ENCODE results near the gene FBXL20. TPM values are rescaled to one million over a fixed set of nuclear protein-coding genes. Genes with fewer than 3 reads are reported as not detected.

The FBXL20 gene
- total and polyA plus RNA-seq, 2 of the 8 experiments (the other 6 are each of a cell fraction or from before 2014, with no cell fraction given) = 5.5 to 11.0 TPM

DNA sequence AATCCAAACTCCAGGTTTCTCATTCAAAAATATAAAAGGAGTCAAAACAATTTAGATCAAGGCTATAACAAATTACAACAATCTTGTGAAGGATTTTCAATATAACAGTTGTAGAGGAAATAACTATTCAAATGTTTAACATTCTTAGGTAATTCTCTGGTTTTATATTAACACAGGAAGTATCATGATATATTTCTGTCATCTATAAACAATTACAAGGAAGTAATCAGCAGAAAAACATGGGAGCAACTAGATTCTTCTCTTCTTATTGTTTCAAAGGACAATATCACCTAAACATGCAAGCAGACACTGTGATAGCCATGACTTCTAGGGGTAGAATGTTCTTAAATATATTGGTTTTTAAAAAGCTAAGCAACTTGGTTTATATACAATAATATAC is 49.9 kb downstream of the FBXL20 start:
- no peak for TF ChIP-seq SP2 (IDR thresholded peaks at IDR 0.05; ENCODE audit: low read length)
- no peak for TF ChIP-seq JUN (IDR thresholded peaks at IDR 0.05; ENCODE audit: low read depth, low read length)
- TF ChIP-seq POLR2AphosphoS5 (IDR thresholded peaks at IDR 0.05; ENCODE audit: low read depth, low read length) = no peak
- TF ChIP-seq SIN3A (conservative IDR thresholded peaks at IDR 0.05 in 1 of 2, IDR thresholded peaks at IDR 0.05 in 1 of 2; ENCODE audit: low read depth in 1 of 2, low read length in 2 of 2) = no peak
- TF ChIP-seq KDM5A (IDR thresholded peaks at IDR 0.05; ENCODE audit: low read length) = no peak
- no peak for TF ChIP-seq HDAC6 (IDR thresholded peaks at IDR 0.05; ENCODE audit: low read depth, low read length)

More for the DNA sequence above, 49.9 kb downstream of the FBXL20 start:
- Histone ChIP-seq H3K4me2 (ENCODE audit: insufficient read depth in 1 of 2, low read depth in 2 of 2, low read length in 2 of 2) (no peak overlapping the region), H2AFZ (ENCODE audit: low read length) (no peak overlapping the region), H3K4me3 (ENCODE audit: extremely low read depth in 1 of 4, insufficient read depth in 2 of 4, low read depth in 3 of 4, low read length in 4 of 4) (no peak overlapping the region), H3K9ac (replicated peaks in 1 of 4; ENCODE audit: extremely low read depth in 1 of 4, low read depth in 3 of 4, low read length in 3 of 4) (no peak overlapping the region), H3K56ac (replicated peaks; ENCODE audit: insufficient read length, low read depth, low read length) (no peak overlapping the region), H4K5ac (ENCODE audit: insufficient read length, low read depth, low read length) (no peak overlapping the region), H2BK15ac (ENCODE audit: low read length) (no peak overlapping the region), H3K23me2 (ENCODE audit: low read depth, low read length) (no peaks in the 10 kb centered on the region), H3K27ac (ENCODE audit: low read depth, low read length) (no peak overlapping the region), H3K36me3 (ENCODE audit: control insufficient read depth in 2 of 4, insufficient read depth in 4 of 4, low read length in 3 of 4) (no peaks in the 10 kb centered on the region), H3K18ac (ENCODE audit: extremely low read depth, low read length) (no peak overlapping the region), H3K9me3 (ENCODE audit: insufficient read depth in 2 of 2, low read depth in 1 of 2, low read length in 1 of 2) (no peaks in the 10 kb centered on the region), H3K79me2 (ENCODE audit: control insufficient read depth in 1 of 2, insufficient read depth in 2 of 2, low read length in 2 of 2) (no peaks in the 10 kb centered on the region), H3K23ac (ENCODE audit: insufficient read length) (no peak overlapping the region), H3K14ac (ENCODE audit: insufficient read length) (no peak overlapping the region), H2BK12ac (ENCODE audit: low read depth, low read length) (no peak overlapping the region), H2BK20ac (ENCODE audit: low read length) (no peak overlapping the region), H4K20me1 (replicated peaks in 1 of 2; ENCODE audit: control insufficient read depth in 1 of 2, insufficient read depth in 2 of 2, low read length in 2 of 2) (no peaks in the 10 kb centered on the region), H4K8ac (ENCODE audit: extremely low read depth, insufficient read depth, low read length) (no peak overlapping the region), H3K4ac (replicated peaks; ENCODE audit: insufficient read length, low read depth, low read length) (no peak overlapping the region), H3K4me1 (replicated peaks in 1 of 4; ENCODE audit: control insufficient read depth in 3 of 4, insufficient read depth in 4 of 4, low read length in 3 of 4) (no peaks in the 10 kb centered on the region), H4K91ac (replicated peaks; ENCODE audit: insufficient read length, low read length) (no peak overlapping the region), H2BK5ac (ENCODE audit: low read depth, low read length) (no peak overlapping the region), H2BK120ac (replicated peaks; ENCODE audit: low read depth, low read length) (no peak overlapping the region), H3K27me3 (replicated peaks in 1 of 4; ENCODE audit: control insufficient read depth in 3 of 4, extremely low read depth in 1 of 4, insufficient read depth in 3 of 4, low read length in 3 of 4) (no peaks in the 10 kb centered on the region), H2AK5ac (ENCODE audit: low read depth, low read length) (no peak overlapping the region), H3K79me1 (ENCODE audit: low read depth, low read length) (no peaks in the 10 kb centered on the region)
- ChIA-PET POLR2A (ENCODE audit: partially characterized antibody) (no interaction called here), CTCF (ENCODE audit: partially characterized antibody) (interaction anchor here (1.3 to 1.5 kb wide), 2 partner anchors 89 to 116 kb away, joined by 3 to 4 read pairs; no protein-coding TSS in a partner anchor)
- DNase-seq (ENCODE audit: low read depth in 1 of 2, low spot score in 2 of 2) = no peak
- FAIRE-seq = no peak

Data from H1 (cell line).